K562 (cell line): ENCODE data around the gene MBP. TPM values are rescaled to one million over a fixed set of nuclear protein-coding genes. Genes with fewer than 3 reads are reported as not detected.

Experiments used
- ATAC-seq: fragments of 200-7000 bp; cut with Tn5 transposase; 3 replicates; pipeline ENCODE4 v1.9.1; 2020; ENCODE audit warnings: moderate library complexity
- BruUV-seq: library from RNA; stranded (reverse); fragments of 400-500 nt; replicated peaks from 2 replicates; lab custom pipeline; 2021; lab: Mats Ljungman, UMichigan
- CTCF ChIA-PET: fragments of 300-600 bp; formaldehyde crosslinking; extraction: SDS; loops from one replicate; lab custom pipeline; 2021; ENCODE audit warnings: low intra/inter-chr PET ratio; lab: Yijun Ruan, JAX
- POLR2A ChIA-PET: fragments of 300-600, 350-650 bp; sonication (Branson Sonifier 250); formaldehyde crosslinking; extraction: SDS; loops from one replicate; lab custom pipeline; 2021; ENCODE audit warnings: antibody characterized with exemption, inconsistent platforms; lab: Yijun Ruan, JAX
- DNase-seq, 4 experiments: peaks; one replicate each; pipeline versions ENCODE4 v3.0.0 to v3.0.0-alpha.2; 2011 to 2018; ENCODE audit warnings: low spot score in 3 of 4, mixed read lengths in 3 of 4; ENCODE audit errors: extremely low read depth in 1 of 4
- FAIRE-seq: peaks from 2 replicates; lab custom pipeline; 2011; peaks lifted over from hg19 to GRCh38; lab: Jason Lieb, UNC
- H2AFZ ChIP-seq: 2 replicates; pipeline ENCODE4 v1.6.0; 2011; ENCODE audit warnings: low read depth, low read length, control low read depth, inconsistent platforms
- H3K27ac ChIP-seq: fragments of 200-600 bp; 3 replicates; pipeline ENCODE4 v1.8.0; 2011; ENCODE audit warnings: low read depth, mild to moderate bottlenecking, control low read depth, inconsistent platforms, low read length, moderate library complexity, mixed read lengths; ENCODE audit errors: extremely low read depth
- H3K27me3 ChIP-seq, 2 experiments: fragments of 300-600 bp in 1 of 2; 2 replicates in 1 of 2; 3 replicates in 1 of 2; pipeline versions ENCODE4 v1.6.0 to v1.8.0; 2011; ENCODE audit warnings: inconsistent platforms in 2 of 2, low read length in 2 of 2, mild to moderate bottlenecking in 1 of 2, mixed read lengths in 1 of 2, moderate library complexity in 1 of 2; ENCODE audit not compliant: control insufficient read depth in 2 of 2, insufficient read depth in 2 of 2
- H3K36me3 ChIP-seq: fragments of 300-600 bp; 3 replicates; pipeline ENCODE4 v1.8.0; 2011; ENCODE audit warnings: mild to moderate bottlenecking, low read length, inconsistent platforms; ENCODE audit not compliant: control insufficient read depth, insufficient read depth
- H3K4me1 ChIP-seq, 2 experiments: fragments of 200-600 bp in 1 of 2; replicated peaks in 1 of 2; 2 replicates in 1 of 2; 3 replicates in 1 of 2; pipeline versions ENCODE4 v1.5.1 to v1.8.0; 2011; ENCODE audit warnings: inconsistent platforms in 2 of 2, low read length in 2 of 2, mild to moderate bottlenecking in 1 of 2, mixed read lengths in 1 of 2, moderate library complexity in 1 of 2; ENCODE audit not compliant: control insufficient read depth in 2 of 2, insufficient read depth in 2 of 2
- H3K4me2 ChIP-seq: 2 replicates; pipeline ENCODE4 v1.6.1; 2011; ENCODE audit warnings: low read length, control low read depth, inconsistent platforms, mixed read lengths; ENCODE audit not compliant: insufficient read depth
- H3K4me3 ChIP-seq: fragments of 200-600 bp; sonication (generic), shearing (Covaris generic); 2 replicates; pipeline ENCODE4 v1.5.1; 2016; ENCODE audit warnings: control low read depth, inconsistent platforms
- H3K79me2 ChIP-seq: fragments of 200-600 bp; 3 replicates; pipeline ENCODE4 v1.8.0; 2011; ENCODE audit warnings: low read length, inconsistent platforms; ENCODE audit not compliant: control insufficient read depth, insufficient read depth
- H3K9ac ChIP-seq, 2 experiments: 2 replicates each; pipeline versions ENCODE4 v1.6.0 to v1.6.1; 2011; ENCODE audit warnings: low read depth in 2 of 2, low read length in 2 of 2, control low read depth in 1 of 2, inconsistent platforms in 1 of 2, mild to moderate bottlenecking in 1 of 2, mixed read lengths in 1 of 2; ENCODE audit not compliant: insufficient read depth in 1 of 2
- H3K9me1 ChIP-seq: one replicate; pipeline ENCODE4 v1.6.0; 2011; ENCODE audit warnings: inconsistent platforms, mild to moderate bottlenecking, low read length, moderate library complexity; ENCODE audit not compliant: control insufficient read depth, insufficient read depth
- H3K9me3 ChIP-seq: replicated peaks from 2 replicates; pipeline ENCODE4 v1.5.1; 2011; ENCODE audit warnings: low read depth, low read length, inconsistent platforms; ENCODE audit not compliant: control insufficient read depth, insufficient read depth
- H4K20me1 ChIP-seq: replicated peaks from 2 replicates; pipeline ENCODE4 v1.6.1; 2011; ENCODE audit warnings: low read length, inconsistent platforms, mixed read lengths; ENCODE audit not compliant: control insufficient read depth, insufficient read depth
- CBX3 ChIP-seq, 2 experiments: IDR thresholded peaks; 1 replicate in 1 of 2; 2 replicates in 1 of 2; pipeline ENCODE4 v1.6.1; 2012; ENCODE audit warnings: inconsistent platforms in 2 of 2, low read length in 2 of 2, borderline replicate concordance in 1 of 2, control low read depth in 1 of 2
- ETS1 ChIP-seq: conservative IDR thresholded peaks from 2 replicates; pipeline ENCODE4 v1.6.1; 2011; ENCODE audit warnings: low read depth, mild to moderate bottlenecking, low read length; ENCODE audit not compliant: control insufficient read depth
- HMGN3 ChIP-seq: IDR thresholded peaks from 2 replicates; pipeline ENCODE4 v1.6.1; 2011; ENCODE audit warnings: borderline replicate concordance, low read depth, mild to moderate bottlenecking, mixed read lengths, low read length; ENCODE audit not compliant: insufficient read length; ENCODE audit errors: extremely low read depth
- MTA2 ChIP-seq: fragments of 450-650 bp; IDR thresholded peaks from 2 replicates; pipeline ENCODE4 v1.6.1; 2016; ENCODE audit warnings: low read depth
- POLR2AphosphoS5 ChIP-seq: IDR thresholded peaks from 2 replicates; pipeline ENCODE4 v1.6.1; 2011; ENCODE audit warnings: mild to moderate bottlenecking, low read depth, low read length, moderate library complexity; ENCODE audit not compliant: control insufficient read depth, insufficient read depth
- TRIM25 ChIP-seq: fragments of 450-650 bp; IDR thresholded peaks from 2 replicates; pipeline ENCODE4 v1.7.0; 2016; ENCODE audit warnings: borderline replicate concordance
- YY1 ChIP-seq, 3 experiments: IDR thresholded peaks; 2 replicates each; pipeline ENCODE4 v1.6.1; 2011; ENCODE audit warnings: low read length in 2 of 3, mild to moderate bottlenecking in 2 of 3, moderate library complexity in 2 of 3, borderline replicate concordance in 1 of 3, control low read depth in 1 of 3, low read depth in 1 of 3; ENCODE audit not compliant: insufficient read depth in 3 of 3, insufficient replicate concordance in 2 of 3, control insufficient read depth in 1 of 3, insufficient read length in 1 of 3; ENCODE audit errors: extremely low read depth in 1 of 3
- ZNF217 ChIP-seq: sonication (generic); formaldehyde crosslinking; IDR thresholded peaks from 2 replicates; pipeline ENCODE4 v1.8.0; 2022; ENCODE audit warnings: mild to moderate bottlenecking, missing genetic modification reagents
- WGBS: fragments of 100-300 bp; shearing (Covaris generic); methylation state at CpG from one replicate; pipeline ENCODE4 v1.1.6; 2016; ENCODE audit warnings: low coverage, mixed read lengths; ENCODE audit not compliant: insufficient coverage; ENCODE audit errors: missing lambda C conversion rate; 5-methylcytosine and 5-hydroxymethylcytosine counted together
- in situ Hi-C: fragments of 300-500 bp; cut with MboI; formaldehyde crosslinking; loops from 4 replicates; pipeline ENCODE4 v1.15.0; 2018; ENCODE audit warnings: inconsistent platforms, mixed read lengths
- intact Hi-C: fragments of 100-400 bp; cut with micrococcal nuclease; formaldehyde crosslinking; loops from 2 replicates; pipeline ENCODE4 v1.14.2; 2022
- polyA plus RNA-seq, 8 experiments: library from polyadenylated mRNA; depleted of rRNA in 4 of 8; stranded (reverse) in 5 of 8; unstranded in 3 of 8; fragments of >200 nt; fragmentation: Nextera tagmentation in 2 of 8; fragmentation: Illumina TruSeq in 1 of 8; extraction: Ambion mirVana in 2 of 8; extraction: Trizol in 1 of 8; gene quantifications; 2 replicates each; pipeline versions ENCODE4 v1.2.1 to v1.2.3, GENCODE V29; 2011 to 2014; ENCODE audit warnings: inconsistent platforms in 1 of 8, missing spikeins in 1 of 8
- total RNA-seq, 7 experiments: library from RNA; depleted of rRNA in 6 of 7; stranded (reverse); fragments of >200 nt in 6 of 7; fragmentation: Illumina TruSeq in 2 of 7; extraction: Trizol in 2 of 7; gene quantifications; 2 replicates each; pipeline versions ENCODE4 v1.2.1 to v1.2.3, GENCODE V29; 2011 to 2021; ENCODE audit warnings: low replicate concordance in 1 of 7
- TF ChIP-seq, protein P1 (sequence below): fragments of 200-800 bp; sonication (Bioruptor generic); IDR thresholded peaks from 2 replicates; pipeline ENCODE4 v1.6.1; 2017; ENCODE audit warnings: missing genetic modification characterization, missing compliant biosample characterization
- TF ChIP-seq, protein P2 (sequence below): IDR thresholded peaks from 2 replicates; pipeline ENCODE4 v1.6.1; 2014; ENCODE audit warnings: antibody characterized with exemption
- TF ChIP-seq, protein P3 (sequence below): fragments of 450-650 bp; IDR thresholded peaks from one replicate; pipeline ENCODE4 v1.6.1; 2018; ENCODE audit warnings: mild to moderate bottlenecking, moderate library complexity; ENCODE audit not compliant: partially characterized antibody

The MBP gene
- total and polyA plus RNA-seq, 9 of the 15 experiments (the other 6 are each of a cell fraction or from before 2014, with no cell fraction given), result 0.09 TPM; not detected in 8

DNA sequence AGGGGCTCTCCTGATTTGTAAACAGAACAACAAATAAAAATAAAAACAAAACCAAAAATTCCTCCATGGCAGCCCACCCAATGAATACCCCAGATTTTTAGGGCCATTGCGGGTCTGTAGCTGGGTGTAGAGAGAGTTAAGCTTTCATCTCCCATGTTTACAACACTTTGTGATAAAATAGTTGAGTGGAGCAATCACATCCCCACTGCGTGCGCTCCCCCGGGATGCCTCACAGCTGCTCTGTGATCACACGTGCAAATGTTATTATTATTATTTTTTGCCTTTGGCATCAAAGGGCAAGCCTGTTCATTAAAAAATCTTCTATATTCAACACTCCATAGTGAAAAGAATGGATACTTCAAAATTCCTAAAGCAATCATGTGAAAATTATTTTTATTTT, 118.0 kb downstream of the MBP start (continued):
- TF ChIP-seq, protein P1, sequence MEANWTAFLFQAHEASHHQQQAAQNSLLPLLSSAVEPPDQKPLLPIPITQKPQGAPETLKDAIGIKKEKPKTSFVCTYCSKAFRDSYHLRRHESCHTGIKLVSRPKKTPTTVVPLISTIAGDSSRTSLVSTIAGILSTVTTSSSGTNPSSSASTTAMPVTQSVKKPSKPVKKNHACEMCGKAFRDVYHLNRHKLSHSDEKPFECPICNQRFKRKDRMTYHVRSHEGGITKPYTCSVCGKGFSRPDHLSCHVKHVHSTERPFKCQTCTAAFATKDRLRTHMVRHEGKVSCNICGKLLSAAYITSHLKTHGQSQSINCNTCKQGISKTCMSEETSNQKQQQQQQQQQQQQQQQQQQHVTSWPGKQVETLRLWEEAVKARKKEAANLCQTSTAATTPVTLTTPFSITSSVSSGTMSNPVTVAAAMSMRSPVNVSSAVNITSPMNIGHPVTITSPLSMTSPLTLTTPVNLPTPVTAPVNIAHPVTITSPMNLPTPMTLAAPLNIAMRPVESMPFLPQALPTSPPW, result no peak
- TF ChIP-seq MTA2 (no peak), ZNF217 (CRISPR knock-in tag) (no peak), POLR2AphosphoS5 (no peak)

- Histone ChIP-seq H3K79me2 (no peaks in the 10 kb centered on the region), H3K9me3 (no peaks in the 10 kb centered on the region), H3K27me3 (peaks cover 0 to 41% of the 10 kb centered on the region in 2 experiments), H4K20me1 (no peaks in the 10 kb centered on the region), H2AFZ (no peak overlapping the region), H3K9ac (no peak overlapping the region), H3K9me1 (no peaks in the 10 kb centered on the region), H3K4me2 (no peak overlapping the region), H3K4me3 (no peak overlapping the region), H3K4me1 (no peaks in the 10 kb centered on the region), H3K27ac (no peak overlapping the region), H3K36me3 (no peaks in the 10 kb centered on the region)
- DNase-seq, result no peak
- intact Hi-C loops (no loop called here), in situ Hi-C loops (no loop called here)
- no peak for FAIRE-seq
- WGBS, result 0% methylated on average over 14 of the region's 18 CpGs
- ATAC-seq, result no peak
- no TSS peak for BruUV-seq
- ChIA-PET CTCF (no interaction called here), POLR2A (no interaction called here)
- TF ChIP-seq, protein P2, sequence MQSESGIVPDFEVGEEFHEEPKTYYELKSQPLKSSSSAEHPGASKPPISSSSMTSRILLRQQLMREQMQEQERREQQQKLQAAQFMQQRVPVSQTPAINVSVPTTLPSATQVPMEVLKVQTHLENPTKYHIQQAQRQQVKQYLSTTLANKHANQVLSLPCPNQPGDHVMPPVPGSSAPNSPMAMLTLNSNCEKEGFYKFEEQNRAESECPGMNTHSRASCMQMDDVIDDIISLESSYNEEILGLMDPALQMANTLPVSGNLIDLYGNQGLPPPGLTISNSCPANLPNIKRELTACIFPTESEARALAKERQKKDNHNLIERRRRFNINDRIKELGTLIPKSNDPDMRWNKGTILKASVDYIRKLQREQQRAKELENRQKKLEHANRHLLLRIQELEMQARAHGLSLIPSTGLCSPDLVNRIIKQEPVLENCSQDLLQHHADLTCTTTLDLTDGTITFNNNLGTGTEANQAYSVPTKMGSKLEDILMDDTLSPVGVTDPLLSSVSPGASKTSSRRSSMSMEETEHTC, result no peak
- TF ChIP-seq, protein P3, sequence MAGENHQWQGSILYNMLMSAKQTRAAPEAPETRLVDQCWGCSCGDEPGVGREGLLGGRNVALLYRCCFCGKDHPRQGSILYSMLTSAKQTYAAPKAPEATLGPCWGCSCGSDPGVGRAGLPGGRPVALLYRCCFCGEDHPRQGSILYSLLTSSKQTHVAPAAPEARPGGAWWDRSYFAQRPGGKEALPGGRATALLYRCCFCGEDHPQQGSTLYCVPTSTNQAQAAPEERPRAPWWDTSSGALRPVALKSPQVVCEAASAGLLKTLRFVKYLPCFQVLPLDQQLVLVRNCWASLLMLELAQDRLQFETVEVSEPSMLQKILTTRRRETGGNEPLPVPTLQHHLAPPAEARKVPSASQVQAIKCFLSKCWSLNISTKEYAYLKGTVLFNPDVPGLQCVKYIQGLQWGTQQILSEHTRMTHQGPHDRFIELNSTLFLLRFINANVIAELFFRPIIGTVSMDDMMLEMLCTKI, result no peak
- no peak for TF ChIP-seq ETS1
- no peak for TF ChIP-seq TRIM25
- no peak for TF ChIP-seq CBX3 (IDR thresholded peaks at IDR 0.05; ENCODE audit: borderline replicate concordance in 1 of 2, low read length in 2 of 2)
- no peak for TF ChIP-seq HMGN3
- no peak for TF ChIP-seq YY1 (IDR thresholded peaks at IDR 0.05; ENCODE audit: borderline replicate concordance in 1 of 3, control insufficient read depth in 1 of 3, extremely low read depth in 1 of 3, insufficient read depth in 3 of 3, insufficient read length in 1 of 3, insufficient replicate concordance in 2 of 3, low read depth in 1 of 3, low read length in 2 of 3)
Observed at GRCh38 chr18:77013811-77014521, 118.6 kb downstream of the MBP start.
